Choroid plexus epithelial cell (primary cell): Measurements from ENCODE around the gene OR51A4.
"Not testable (repeated sequence)": the region's sequence is repeated elsewhere in the genome, so short reads cannot be mapped to it uniquely, and the experiment has no call there.

Experiments
- DNase-seq: peaks from one replicate; pipeline ENCODE4 v3.0.0-alpha.2; 2010; ENCODE audit warnings: low read depth
- H3K4me3 ChIP-seq: 2 replicates; pipeline ENCODE4 v1.5.1; 2011; ENCODE audit warnings: low read depth, mild to moderate bottlenecking, control low read depth, low read length, moderate library complexity
- TF ChIP-seq, protein P1 (sequence below): conservative IDR thresholded peaks from 2 replicates; pipeline ENCODE4 v1.5.1; 2011; ENCODE audit warnings: low read depth, mild to moderate bottlenecking, control low read depth, inconsistent platforms, low read length, moderate library complexity

The OR51A4 gene

GRCh38 chr11:4962816-4963215, 15.4 kb upstream of the OR51A4 start:
- H3K4me3 ChIP-seq: no peak overlapping the region
- DNase-seq: no peak
- TF ChIP-seq, protein P1, sequence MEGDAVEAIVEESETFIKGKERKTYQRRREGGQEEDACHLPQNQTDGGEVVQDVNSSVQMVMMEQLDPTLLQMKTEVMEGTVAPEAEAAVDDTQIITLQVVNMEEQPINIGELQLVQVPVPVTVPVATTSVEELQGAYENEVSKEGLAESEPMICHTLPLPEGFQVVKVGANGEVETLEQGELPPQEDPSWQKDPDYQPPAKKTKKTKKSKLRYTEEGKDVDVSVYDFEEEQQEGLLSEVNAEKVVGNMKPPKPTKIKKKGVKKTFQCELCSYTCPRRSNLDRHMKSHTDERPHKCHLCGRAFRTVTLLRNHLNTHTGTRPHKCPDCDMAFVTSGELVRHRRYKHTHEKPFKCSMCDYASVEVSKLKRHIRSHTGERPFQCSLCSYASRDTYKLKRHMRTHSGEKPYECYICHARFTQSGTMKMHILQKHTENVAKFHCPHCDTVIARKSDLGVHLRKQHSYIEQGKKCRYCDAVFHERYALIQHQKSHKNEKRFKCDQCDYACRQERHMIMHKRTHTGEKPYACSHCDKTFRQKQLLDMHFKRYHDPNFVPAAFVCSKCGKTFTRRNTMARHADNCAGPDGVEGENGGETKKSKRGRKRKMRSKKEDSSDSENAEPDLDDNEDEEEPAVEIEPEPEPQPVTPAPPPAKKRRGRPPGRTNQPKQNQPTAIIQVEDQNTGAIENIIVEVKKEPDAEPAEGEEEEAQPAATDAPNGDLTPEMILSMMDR: no peak

GRCh38 chr11:4960877-4961276, 13.5 kb upstream of the OR51A4 start:
- DNase-seq: no peak
- TF ChIP-seq, protein P1: no peak
- no peak overlapping the region for H3K4me3 ChIP-seq

GRCh38 chr11:4957396-4957795, 10.0 kb upstream of the OR51A4 start:
- no peak for DNase-seq
- H3K4me3 ChIP-seq: no peak overlapping the region
- TF ChIP-seq, protein P1: no peak

DNA sequence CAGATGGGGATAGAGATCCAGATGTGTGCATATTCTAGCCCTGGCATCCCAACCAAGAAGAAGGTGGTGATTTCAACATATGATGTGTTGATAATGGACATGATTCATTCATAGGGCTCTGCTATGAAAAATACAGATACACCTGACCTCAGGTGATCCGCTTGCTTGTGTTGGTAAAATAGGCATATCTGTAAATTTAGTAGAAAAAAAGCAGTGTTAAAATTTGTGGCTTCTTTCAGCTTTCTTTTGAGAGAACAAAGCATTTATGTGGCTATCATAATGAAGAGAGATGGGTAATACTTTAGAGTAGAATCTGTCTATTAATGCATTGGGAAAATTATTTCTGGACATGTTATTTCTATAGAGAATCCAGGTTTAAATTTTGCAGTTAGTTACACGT, 8.2 kb upstream of the OR51A4 start, which contains the start of gene OR51A2:
Gene OR51A2, minus strand, starts transcription at position 101 of the 400 bp plus-strand sequence. Its CDS starts 0 bp downstream, at position 101.
- DNase-seq, H3K4me3 ChIP-seq: not testable (repeated sequence)

DNA sequence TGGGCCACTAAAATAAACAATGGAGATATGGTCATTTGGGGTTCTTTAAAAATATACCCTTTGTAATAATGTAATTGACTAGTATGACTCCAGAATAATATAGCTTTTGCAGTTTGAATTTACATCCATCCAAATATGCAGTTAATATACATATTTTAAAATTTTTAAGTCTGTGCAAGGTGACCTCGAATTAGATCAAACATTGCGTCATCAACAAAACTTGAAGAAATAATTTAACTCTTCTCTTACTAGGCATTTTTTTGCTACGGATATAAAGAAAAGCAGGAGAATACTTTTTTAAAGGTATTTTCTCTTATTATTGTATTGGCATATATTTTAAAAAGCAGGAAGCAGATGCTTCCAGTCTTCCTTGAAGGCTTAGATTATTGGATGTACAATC, 10.7 kb downstream of the OR51A4 start:
- TF ChIP-seq, protein P1: no peak
- no peak for DNase-seq
- H3K4me3 ChIP-seq: no peak overlapping the region

- TF ChIP-seq, protein P1: no peak
- no peak for DNase-seq
- H3K4me3 ChIP-seq: no peak overlapping the region
Measured at GRCh38 chr11:4932751-4933150, 14.7 kb downstream of the OR51A4 start.

DNA sequence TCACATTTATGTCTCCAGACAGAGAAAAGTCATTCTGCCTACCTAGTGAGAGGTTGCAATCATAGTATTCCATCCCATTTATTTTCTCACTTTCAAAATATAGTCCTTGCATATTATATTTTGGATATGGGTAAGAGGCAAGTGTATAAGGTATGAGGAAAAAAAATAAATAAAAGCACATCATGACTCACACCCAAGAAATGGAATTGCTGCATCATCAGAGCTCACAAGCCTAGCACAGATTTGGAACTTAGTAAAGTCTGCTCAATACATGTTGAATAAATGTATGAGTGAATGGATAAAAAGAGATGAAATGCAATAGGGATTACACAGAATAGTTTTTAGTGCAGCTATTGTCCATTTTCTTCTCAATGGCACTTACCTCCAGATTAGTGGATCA, 20.8 kb downstream of the OR51A4 start:
- TF ChIP-seq, protein P1: no peak
- no peak overlapping the region for H3K4me3 ChIP-seq
- peak; percentile 33 for DNase-seq

GRCh38 chr11:4924239-4924638, 23.2 kb downstream of the OR51A4 start, which contains the start of gene OR51G1:
TSS of gene OR51G1 (minus strand) at chr11:4924339. CDS start at chr11:4924339, 0 bp downstream.
- no peak for DNase-seq
- H3K4me3 ChIP-seq: no peak within 1 kb of the TSS
- TF ChIP-seq, protein P1: no peak
